ENCODE data around the gene TRABD2A. TPM values are rescaled to one million over a fixed set of nuclear protein-coding genes. Genes with fewer than 3 reads are reported as not detected.

The TRABD2A gene
- total RNA-seq, 2 experiments from 2014 or later = 35.9 to 38.3 TPM

DNA sequence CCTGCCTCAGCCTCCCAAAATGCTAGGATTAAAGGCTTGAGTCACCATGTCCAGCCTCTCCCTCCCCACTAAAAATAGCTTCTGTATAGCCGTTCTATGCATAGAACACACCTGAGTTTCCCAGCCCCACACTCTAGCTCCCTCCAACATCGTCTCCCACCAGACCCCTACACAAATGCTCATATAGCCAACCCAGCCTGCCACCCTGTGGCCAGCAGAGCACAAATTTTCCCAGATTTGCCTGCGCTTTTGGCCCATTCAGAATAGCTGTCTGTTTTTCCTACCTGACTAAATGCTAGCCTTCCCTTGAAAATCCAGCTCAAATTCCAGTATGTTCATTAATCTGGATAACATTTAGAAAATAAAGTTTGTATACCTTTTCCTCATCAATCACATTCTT lies 22.8 kb downstream of the TRABD2A start:
- Mint-ChIP-seq H3K36me3 (ENCODE audit: low read depth) (peaks cover 34% of the 10 kb centered on the region), H3K4me3 (no peak overlapping the region), H3K4me1 (peaks cover 77% of the 10 kb centered on the region), H3K27me3 (no peaks in the 10 kb centered on the region), H3K27ac (no peak overlapping the region), H3K9me3 (peaks cover 10% of the 10 kb centered on the region)
- CTCF ChIA-PET = interaction anchor here (1.1 to 3.5 kb wide), 5 partner anchors 9 to 361 kb away, joined by 5 to 15 read pairs (median 8); no protein-coding TSS in a partner anchor
- POLR2A ChIA-PET = interaction anchor here (1.2 to 6.0 kb wide), 8 partner anchors 9 to 81 kb away, joined by 3 to 35 read pairs (median 5); partner anchors contain the start of gene TRABD2A
- DNase-seq = no peak

DNA sequence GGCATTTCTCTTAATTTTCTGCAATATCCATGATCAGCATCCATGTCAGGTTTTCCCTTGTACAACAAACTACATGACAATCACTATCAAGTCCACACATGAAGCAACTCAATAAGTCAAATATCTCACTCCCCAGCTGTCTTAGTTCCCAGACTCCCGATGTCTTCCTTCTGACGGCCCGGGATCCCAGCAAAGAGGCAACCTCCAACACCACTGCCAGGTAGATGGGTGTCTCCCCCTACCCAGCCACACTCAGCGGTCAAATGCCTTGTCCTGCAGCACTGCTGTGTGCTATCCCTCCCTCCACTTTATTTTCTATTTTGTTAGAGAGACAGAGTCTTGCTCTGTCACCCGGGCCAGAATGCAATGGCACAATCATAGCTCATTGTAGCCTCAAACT lies 23.3 kb downstream of the TRABD2A start:
- peaks cover 36% of the 10 kb centered on the region for H3K36me3 Mint-ChIP-seq (ENCODE audit: low read depth)
- no peak overlapping the region for H3K4me3 Mint-ChIP-seq

GRCh38 chr2:84856787-84857186 lies 24.1 kb downstream of the TRABD2A start:
- H3K36me3 Mint-ChIP-seq (ENCODE audit: low read depth) = peaks cover 42% of the 10 kb centered on the region
- POLR2A ChIA-PET = interaction anchor here (1.2 to 6.0 kb wide), 4 partner anchors 7 to 50 kb away, joined by 5 to 35 read pairs (median 6); no protein-coding TSS in a partner anchor

More for the DNA sequence above, 23.3 kb downstream of the TRABD2A start:
- POLR2A ChIA-PET = interaction anchor here (1.2 to 6.0 kb wide), 8 partner anchors 8 to 82 kb away, joined by 3 to 35 read pairs (median 5); partner anchors contain the start of gene TRABD2A
- H3K27ac Mint-ChIP-seq = peak overlapping the region; percentile 70
- H3K27me3 Mint-ChIP-seq = no peaks in the 10 kb centered on the region
- CTCF ChIA-PET = interaction anchor here (1.1 to 3.5 kb wide), 6 partner anchors 8 to 360 kb away, joined by 4 to 15 read pairs (median 6); no protein-coding TSS in a partner anchor
- peaks cover 14% of the 10 kb centered on the region for H3K9me3 Mint-ChIP-seq
- H3K4me1 Mint-ChIP-seq = peaks cover 75% of the 10 kb centered on the region
- no peak for DNase-seq

DNA sequence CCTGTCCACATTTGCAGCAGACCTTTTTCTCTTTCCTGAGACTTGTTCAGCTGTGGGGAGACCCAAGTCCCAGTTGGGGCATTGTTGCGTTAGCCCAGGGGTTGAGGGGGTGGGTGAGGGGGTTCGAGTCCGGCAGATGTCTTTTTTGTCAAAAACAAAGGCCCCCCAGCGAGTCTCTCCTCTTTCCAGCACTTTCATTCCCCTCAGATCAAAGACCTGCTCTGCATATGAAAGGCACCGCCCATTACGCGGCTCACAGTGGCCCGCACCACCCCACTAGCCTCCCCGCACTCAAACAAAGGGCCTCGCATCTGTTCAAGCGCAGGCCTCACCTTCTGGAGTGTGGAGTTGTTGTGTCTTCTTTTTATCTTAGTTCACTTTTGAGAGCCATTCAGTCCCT lies 25.2 kb downstream of the TRABD2A start:
- ChIA-PET POLR2A (interaction anchor here (0.8 to 6.0 kb wide), 2 partner anchors 9 to 51 kb away, joined by 3 to 35 read pairs; no protein-coding TSS in a partner anchor), CTCF (no interaction called here)
- Mint-ChIP-seq H3K4me1 (peaks cover 81% of the 10 kb centered on the region), H3K27me3 (no peaks in the 10 kb centered on the region), H3K36me3 (ENCODE audit: low read depth) (peaks cover 51% of the 10 kb centered on the region), H3K9me3 (peaks cover 23% of the 10 kb centered on the region), H3K4me3 (no peak overlapping the region), H3K27ac (no peak overlapping the region)
- no peak for DNase-seq

More at GRCh38 chr2:84856787-84857186, 24.1 kb downstream of the TRABD2A start:
- Mint-ChIP-seq H3K4me1 (peaks cover 77% of the 10 kb centered on the region), H3K4me3 (no peak overlapping the region), H3K27ac (peak overlapping the region; percentile 70), H3K9me3 (peaks cover 19% of the 10 kb centered on the region), H3K27me3 (no peaks in the 10 kb centered on the region)
- CTCF ChIA-PET = interaction anchor here (1.1 to 3.5 kb wide), 4 partner anchors 11 to 115 kb away, joined by 4 to 15 read pairs (median 9); no protein-coding TSS in a partner anchor
- peak; percentile 58 for DNase-seq

- H3K4me3 Mint-ChIP-seq = no peak overlapping the region
- H3K4me1 Mint-ChIP-seq = peaks cover 81% of the 10 kb centered on the region
- ChIA-PET CTCF (no interaction called here), POLR2A (interaction anchor here (0.8 to 6.0 kb wide), 3 partner anchors 8 to 52 kb away, joined by 3 to 35 read pairs (median 3); no protein-coding TSS in a partner anchor)
- no peak for DNase-seq
- peaks cover 58% of the 10 kb centered on the region for H3K36me3 Mint-ChIP-seq (ENCODE audit: low read depth)
- H3K27me3 Mint-ChIP-seq = no peaks in the 10 kb centered on the region
- H3K9me3 Mint-ChIP-seq = peaks cover 23% of the 10 kb centered on the region
- H3K27ac Mint-ChIP-seq = peak overlapping the region; percentile 9
Measured at GRCh38 chr2:84854850-84855249, 26.0 kb downstream of the TRABD2A start.

DNA sequence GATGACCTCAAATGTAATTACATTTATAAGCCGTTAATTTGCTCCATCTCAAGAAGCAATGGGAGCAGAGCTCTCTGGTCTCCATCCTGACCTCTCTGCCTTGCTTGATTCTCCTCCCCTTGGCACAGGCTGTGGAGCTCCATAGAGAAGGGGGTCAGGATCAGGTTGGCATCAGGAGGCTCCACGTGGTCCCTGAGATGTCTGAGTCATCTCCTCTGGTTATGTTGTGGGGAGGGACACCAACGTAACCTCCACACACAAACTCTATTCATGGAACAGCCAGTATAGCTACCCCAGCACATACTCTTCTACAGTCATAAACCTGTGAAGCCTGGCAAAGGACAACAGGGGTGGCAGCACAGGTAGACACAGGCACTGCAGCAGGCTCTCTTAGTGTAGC lies 29.0 kb downstream of the TRABD2A start:
- H3K9me3 Mint-ChIP-seq = peaks cover 23% of the 10 kb centered on the region
- POLR2A ChIA-PET = interaction anchor here (1.6 to 8.2 kb wide), 2 partner anchors 10 to 70 kb away, joined by 4 to 66 read pairs; no protein-coding TSS in a partner anchor
- CTCF ChIA-PET = interaction anchor here (1.7 kb wide), 1 partner anchor 10 kb away, joined by 3 read pairs; no protein-coding TSS in a partner anchor
- peaks cover 69% of the 10 kb centered on the region for H3K36me3 Mint-ChIP-seq (ENCODE audit: low read depth)
- H3K4me3 Mint-ChIP-seq = no peak overlapping the region
- H3K4me1 Mint-ChIP-seq = peaks cover 80% of the 10 kb centered on the region
- H3K27ac Mint-ChIP-seq = no peak overlapping the region
- no peak for DNase-seq
- H3K27me3 Mint-ChIP-seq = no peaks in the 10 kb centered on the region

- Mint-ChIP-seq H3K27ac (peak overlapping the region; percentile 76), H3K4me3 (no peak overlapping the region), H3K36me3 (ENCODE audit: low read depth) (peaks cover 68% of the 10 kb centered on the region), H3K27me3 (no peaks in the 10 kb centered on the region), H3K9me3 (peaks cover 23% of the 10 kb centered on the region), H3K4me1 (peaks cover 80% of the 10 kb centered on the region)
- CTCF ChIA-PET = interaction anchor here (1.2 to 2.5 kb wide), 2 partner anchors 14 to 75 kb away, joined by 4 to 10 read pairs; no protein-coding TSS in a partner anchor
- DNase-seq = no peak
- POLR2A ChIA-PET = interaction anchor here (1.5 to 8.2 kb wide), 7 partner anchors 7 to 89 kb away, joined by 3 to 66 read pairs (median 12); no protein-coding TSS in a partner anchor
Measured at GRCh38 chr2:84850471-84850870, 30.4 kb downstream of the TRABD2A start.

GRCh38 chr2:84849271-84849952 lies 31.5 kb downstream of the TRABD2A start:
- peak; percentile 68 for DNase-seq
- ChIA-PET POLR2A (interaction anchor here (0.8 to 8.2 kb wide), 12 partner anchors 8 to 90 kb away, joined by 3 to 66 read pairs (median 6); partner anchors contain the start of gene TRABD2A), CTCF (interaction anchor here (0.5 to 2.5 kb wide), 8 partner anchors 9 to 401 kb away, joined by 3 to 10 read pairs (median 4); partner anchors contain the start of gene TRABD2A)
- peaks cover 63% of the 10 kb centered on the region for H3K36me3 Mint-ChIP-seq (ENCODE audit: low read depth)
- H3K9me3 Mint-ChIP-seq = peaks cover 21% of the 10 kb centered on the region
- H3K4me3 Mint-ChIP-seq = peak overlapping the region; percentile 19
- peak overlapping the region; percentile 76 for H3K27ac Mint-ChIP-seq
- H3K27me3 Mint-ChIP-seq = no peaks in the 10 kb centered on the region
- peaks cover 78% of the 10 kb centered on the region for H3K4me1 Mint-ChIP-seq

GRCh38 chr2:84847326-84848050 lies 33.4 kb downstream of the TRABD2A start:
- Mint-ChIP-seq H3K4me1 (peaks cover 90% of the 10 kb centered on the region), H3K36me3 (ENCODE audit: low read depth) (peaks cover 55% of the 10 kb centered on the region), H3K4me3 (no peak overlapping the region), H3K27ac (peak overlapping the region; percentile 96), H3K27me3 (no peaks in the 10 kb centered on the region), H3K9me3 (peaks cover 8% of the 10 kb centered on the region)
- CTCF ChIA-PET = interaction anchor here (1.6 to 2.2 kb wide), 3 partner anchors 34 to 106 kb away, joined by 5 to 13 read pairs (median 13); partner anchors contain the start of gene TRABD2A
- POLR2A ChIA-PET = interaction anchor here (1.1 to 8.2 kb wide), 11 partner anchors 10 to 122 kb away, joined by 3 to 66 read pairs (median 15); partner anchors contain the start of genes TMSB10 and TRABD2A
- DNase-seq = no peak

DNA sequence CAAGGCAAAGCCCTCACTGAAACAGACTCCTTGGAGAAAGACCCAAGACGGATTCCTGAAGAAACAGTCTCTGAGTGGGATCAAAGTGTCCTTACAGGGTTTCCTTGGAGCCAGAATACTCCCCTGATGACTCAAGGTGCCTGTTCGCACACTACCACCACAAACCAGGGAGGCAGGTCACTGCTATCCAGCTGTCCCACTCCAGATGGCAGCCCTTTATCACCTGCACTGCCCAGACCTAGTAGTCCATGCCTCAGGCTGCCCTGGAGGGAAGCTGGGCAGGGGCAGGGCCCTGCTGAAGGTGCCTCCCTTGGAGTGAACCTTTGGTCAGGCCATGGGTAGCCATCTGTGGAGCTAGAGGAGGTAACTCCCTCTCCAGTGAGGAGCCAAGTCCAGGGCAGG lies 34.1 kb downstream of the TRABD2A start:
- Mint-ChIP-seq H3K27ac (peak overlapping the region; percentile 96), H3K36me3 (ENCODE audit: low read depth) (peaks cover 51% of the 10 kb centered on the region), H3K27me3 (no peaks in the 10 kb centered on the region), H3K9me3 (peaks cover 4% of the 10 kb centered on the region), H3K4me1 (peaks cover 91% of the 10 kb centered on the region), H3K4me3 (no peak overlapping the region)
- ChIA-PET POLR2A (interaction anchor here (0.7 to 8.2 kb wide), 17 partner anchors 9 to 692 kb away, joined by 3 to 66 read pairs (median 6); partner anchors contain the start of genes MAT2A, SUCLG1, TMSB10 and TRABD2A), CTCF (interaction anchor here (0.8 to 2.2 kb wide), 6 partner anchors 11 to 123 kb away, joined by 3 to 13 read pairs (median 4); partner anchors contain the start of gene TRABD2A)
- DNase-seq = no peak

- H3K4me1 Mint-ChIP-seq = peaks cover 91% of the 10 kb centered on the region
- H3K27ac Mint-ChIP-seq = peak overlapping the region; percentile 96
- no peaks in the 10 kb centered on the region for H3K27me3 Mint-ChIP-seq
- H3K36me3 Mint-ChIP-seq (ENCODE audit: low read depth) = peaks cover 51% of the 10 kb centered on the region
- no peaks in the 10 kb centered on the region for H3K9me3 Mint-ChIP-seq
- DNase-seq = peak; percentile 41
- peak overlapping the region; percentile 19 for H3K4me3 Mint-ChIP-seq
- ChIA-PET POLR2A (interaction anchor here (0.7 to 8.2 kb wide), 18 partner anchors 9 to 693 kb away, joined by 3 to 66 read pairs (median 6); partner anchors contain the start of genes MAT2A, SUCLG1, TMSB10 and TRABD2A), CTCF (interaction anchor here (0.8 to 2.2 kb wide), 7 partner anchors 11 to 123 kb away, joined by 3 to 13 read pairs (median 4); partner anchors contain the start of gene TRABD2A)
Measured at GRCh38 chr2:84846041-84846663, 34.7 kb downstream of the TRABD2A start.
